Hypothalamus (tissue), 51 donors: ENCODE results near the gene APLP1.
"Not testable (repeated sequence)": the region's sequence is repeated elsewhere in the genome, so short reads cannot be mapped to it uniquely, and the experiment has no call there.

Source experiments
- DNase-seq, 51 donors: peaks; one replicate each; lab custom pipeline; 2025; lab: John Stamatoyannopoulos, UW

The APLP1 gene

DNA sequence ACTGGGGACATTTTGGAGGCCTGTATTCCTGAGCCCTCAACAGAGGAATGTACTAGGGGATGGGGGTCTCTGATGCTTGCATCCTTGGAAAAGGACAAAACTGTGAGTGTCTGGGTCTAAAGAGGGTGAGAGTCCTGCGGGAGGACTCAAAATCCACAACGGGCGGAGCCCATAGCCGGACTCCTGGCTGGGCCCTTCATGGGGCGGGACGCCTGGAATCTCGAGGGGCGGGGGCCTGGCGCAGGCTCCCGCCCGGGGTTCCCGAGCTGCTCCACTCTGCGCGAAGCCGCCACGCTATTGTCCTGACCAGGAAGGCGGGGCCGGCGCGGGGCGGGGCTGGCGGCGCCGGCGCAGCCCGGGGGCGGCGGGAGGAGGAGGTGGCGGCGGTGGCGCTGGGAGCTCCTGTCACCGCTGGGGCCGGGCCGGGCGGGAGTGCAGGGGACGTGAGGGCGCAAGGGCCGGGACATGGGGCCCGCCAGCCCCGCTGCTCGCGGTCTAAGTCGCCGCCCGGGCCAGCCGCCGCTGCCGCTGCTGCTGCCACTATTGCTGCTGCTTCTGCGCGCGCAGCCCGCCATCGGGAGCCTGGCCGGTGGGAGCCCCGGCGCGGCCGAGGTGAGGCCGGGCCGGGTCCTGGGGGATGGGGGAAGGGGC is at the start of gene APLP1:
Gene APLP1, plus strand, starts transcription at position 403 of the 651 bp plus-strand sequence. Its CDS starts 63 bp downstream, at position 466.
- DNase-seq: peak; percentile 11 to 95 (median 82)

DNA sequence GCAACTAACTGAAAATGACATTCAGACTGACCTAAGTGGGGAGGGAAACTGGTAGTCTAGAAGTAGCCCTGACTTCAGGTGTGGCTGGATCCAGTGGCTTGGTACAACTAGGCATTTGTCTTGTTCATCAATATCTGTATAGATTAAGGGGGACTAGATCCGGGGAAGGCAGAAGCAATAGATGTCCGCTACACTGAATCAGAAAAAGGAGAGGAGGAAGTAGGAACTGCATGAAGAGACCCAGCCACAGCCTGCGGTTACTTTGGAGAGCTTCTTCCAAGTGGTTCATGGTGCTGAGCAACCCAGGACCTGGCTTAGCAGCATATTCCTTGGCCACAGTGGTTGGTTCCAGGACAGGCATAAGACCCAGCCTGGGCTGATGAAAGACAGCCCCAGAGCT is 45.8 kb upstream of the APLP1 start:
- DNase-seq: no peak

DNA sequence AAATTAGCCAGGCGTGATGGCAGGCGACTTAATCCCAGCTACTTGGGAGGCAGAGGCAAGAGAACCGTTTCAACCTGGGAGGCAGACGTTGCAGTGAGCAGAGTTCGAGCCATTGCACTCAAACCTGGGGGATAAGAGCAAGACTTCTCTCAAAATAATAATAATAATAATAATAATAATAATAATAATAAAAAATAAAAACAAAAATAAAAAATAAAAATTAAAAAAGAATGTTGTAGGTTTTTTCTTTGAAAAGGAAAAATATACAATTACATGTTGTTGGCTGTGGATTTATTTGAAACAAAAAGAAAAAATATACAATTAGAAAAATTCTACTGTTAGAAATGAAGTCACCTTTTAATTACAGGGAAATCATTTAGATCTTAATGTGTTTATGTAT is 44.2 kb upstream of the APLP1 start:
- no peak for DNase-seq

DNA sequence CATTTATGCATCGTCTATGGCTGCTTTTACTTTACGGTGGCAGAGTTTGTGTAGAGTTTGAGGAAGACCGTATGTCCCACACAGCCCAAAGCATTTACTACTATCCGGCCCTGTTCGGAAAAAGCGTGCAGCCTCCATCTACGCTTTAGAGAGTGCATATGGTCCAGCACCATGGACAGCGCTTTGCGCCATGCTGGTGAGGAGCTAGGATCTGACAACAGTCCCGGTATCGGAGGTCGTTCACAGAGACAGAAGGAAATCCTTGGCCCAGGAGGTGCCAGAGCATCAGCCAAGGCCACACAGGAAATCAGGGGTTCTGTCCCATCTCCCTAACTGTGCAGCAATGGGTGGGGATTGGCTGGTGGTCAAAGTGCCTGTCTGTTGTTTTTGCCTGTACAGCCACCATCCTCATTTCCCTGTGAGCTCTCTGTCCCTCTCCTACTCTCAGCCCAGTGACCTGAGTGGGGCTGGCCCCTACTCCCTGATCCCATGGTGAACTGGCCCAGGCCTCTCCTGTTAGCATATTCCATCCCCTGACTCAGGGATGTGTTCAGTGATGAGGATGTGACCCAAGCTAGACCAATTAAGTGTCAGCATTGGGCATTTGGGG is 39.6 kb upstream of the APLP1 start:
- DNase-seq: peak in 21 of 51 donors; percentile 6 to 58 (median 23)

DNA sequence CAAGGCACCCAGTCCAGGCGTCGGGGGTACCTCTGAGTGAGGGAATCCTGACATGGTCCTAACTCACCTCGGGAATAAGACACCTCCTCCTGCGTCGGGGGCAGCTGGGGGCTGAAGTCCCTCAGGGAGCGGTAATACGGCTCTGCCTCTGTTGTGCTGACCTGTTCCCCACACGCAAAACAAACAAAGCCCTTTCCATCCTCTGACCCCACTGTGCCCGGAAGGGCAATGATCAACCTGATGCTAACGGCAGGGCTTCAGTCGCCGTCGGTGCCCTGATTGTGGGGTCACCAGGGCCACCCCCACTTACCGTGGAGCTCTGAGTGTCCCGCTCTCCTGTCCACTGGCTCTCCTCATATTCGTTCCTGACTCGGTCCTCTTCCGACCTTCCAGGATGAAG is 37.4 kb upstream of the APLP1 start:
- DNase-seq: no peak

DNA sequence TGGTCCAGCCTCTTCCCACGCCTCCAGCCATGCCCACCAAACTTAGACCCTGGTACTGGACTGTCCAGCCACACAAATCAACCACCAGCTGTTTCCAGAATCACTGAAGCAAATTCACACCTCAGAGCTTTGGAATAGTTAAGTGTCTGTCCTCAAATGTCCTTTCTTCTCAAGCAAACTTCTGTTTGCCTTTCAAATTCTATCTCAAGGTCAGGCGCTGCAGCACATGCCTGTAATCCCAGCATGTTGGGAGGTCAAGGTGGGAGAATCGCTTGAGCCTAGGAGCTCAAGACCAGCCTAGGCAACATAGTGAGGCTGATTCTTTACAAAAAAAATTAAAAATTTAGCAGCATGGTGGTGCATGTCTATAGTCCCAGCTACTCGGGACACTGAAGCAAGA is 36.3 kb upstream of the APLP1 start:
- DNase-seq: no peak

DNA sequence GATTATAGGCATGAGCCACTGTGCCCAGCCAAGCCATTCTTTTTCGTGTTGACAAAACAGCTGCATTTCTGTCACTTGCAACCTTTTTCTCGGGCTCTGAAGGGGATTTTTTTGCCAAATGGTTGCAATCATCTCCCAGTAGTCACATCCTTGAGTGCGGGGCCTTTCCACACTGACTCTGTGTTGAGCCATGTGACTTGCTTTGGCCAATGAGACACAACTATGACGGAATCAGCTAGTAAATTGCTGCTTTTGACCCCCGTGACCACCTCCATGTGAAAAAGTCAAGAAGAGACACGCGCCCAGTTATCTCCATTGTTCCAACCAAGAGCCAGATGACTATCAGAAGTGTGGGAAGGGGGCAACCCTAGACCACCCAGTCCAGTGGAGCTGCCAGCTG is 34.4 kb upstream of the APLP1 start:
- DNase-seq: no peak

DNA sequence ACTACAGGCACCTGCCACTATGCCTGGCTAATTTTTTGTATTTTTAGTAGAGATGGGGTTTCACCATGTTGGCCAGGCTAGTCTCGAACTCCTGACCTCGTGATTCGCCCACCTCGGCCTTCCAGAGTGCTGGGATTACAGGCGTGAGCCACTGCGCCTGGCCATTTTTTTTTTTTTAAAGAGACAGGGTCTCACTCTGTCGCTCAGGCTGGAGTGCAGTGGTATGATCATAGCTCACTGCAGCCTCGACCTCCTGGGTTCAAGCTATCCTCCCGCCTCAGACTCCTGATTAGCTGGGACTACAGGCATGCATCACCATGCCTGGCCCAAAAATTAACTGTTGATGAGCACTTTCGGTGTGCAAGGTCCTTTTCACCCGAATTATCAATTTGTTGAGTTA is 32.3 kb upstream of the APLP1 start:
- DNase-seq: not testable (repeated sequence)

DNA sequence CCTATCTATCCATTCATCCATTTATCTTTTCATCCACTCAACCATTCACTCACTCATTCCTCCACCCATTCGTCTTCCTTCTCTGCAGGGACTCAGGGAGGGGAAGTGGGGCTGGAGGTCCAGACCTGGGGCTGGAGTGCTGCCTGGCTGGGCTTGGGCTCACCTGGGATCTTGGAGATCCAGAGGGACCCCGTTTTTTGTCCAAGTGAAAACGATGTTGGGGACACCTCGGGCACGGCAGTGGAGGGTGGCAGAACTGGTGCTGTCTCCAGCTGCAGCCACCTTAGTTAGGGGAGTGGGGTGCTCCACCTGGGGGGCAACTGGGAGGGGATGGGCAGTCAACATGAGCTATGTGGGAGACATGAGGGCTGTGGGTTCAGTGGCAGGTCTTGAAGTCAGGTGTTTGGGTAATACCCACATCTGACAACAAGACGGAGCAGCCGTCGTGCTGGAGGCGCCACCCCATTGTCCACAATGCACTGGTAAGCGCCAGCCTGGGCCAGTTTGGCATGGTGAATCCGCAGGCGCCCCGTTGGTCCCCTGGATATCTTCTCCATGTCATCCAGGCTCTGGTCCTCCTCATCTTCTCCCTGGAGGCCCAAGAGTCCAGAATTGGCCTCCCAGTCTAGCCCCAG is 26.3 kb upstream of the APLP1 start:
- no peak for DNase-seq

DNA sequence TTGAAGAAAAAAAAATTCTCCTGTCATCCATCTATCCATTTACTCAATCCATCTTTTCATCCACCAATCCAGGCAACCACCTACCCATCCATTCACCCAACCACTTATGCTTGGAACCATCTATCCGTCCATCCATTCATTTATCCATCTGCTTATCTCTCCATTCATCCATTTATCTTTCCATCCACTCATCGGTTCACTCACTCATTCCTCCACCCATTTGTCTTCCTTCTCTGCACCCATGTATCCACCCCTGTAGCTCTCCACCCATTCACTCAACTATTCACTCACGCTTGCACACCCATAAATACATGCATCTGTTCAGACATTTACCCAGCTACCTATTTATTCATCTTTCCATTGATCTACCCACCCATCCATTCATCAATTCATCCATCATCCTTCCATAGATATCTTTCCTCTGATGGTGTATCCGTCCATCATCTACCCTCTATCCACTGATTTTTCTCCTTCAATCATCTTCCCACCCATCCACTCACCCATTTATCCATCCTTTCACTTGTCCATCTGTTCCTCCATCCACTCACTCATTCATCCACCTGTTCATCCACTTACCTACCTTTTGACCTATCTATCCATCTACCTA is 25.6 kb upstream of the APLP1 start:
- no peak for DNase-seq

DNA sequence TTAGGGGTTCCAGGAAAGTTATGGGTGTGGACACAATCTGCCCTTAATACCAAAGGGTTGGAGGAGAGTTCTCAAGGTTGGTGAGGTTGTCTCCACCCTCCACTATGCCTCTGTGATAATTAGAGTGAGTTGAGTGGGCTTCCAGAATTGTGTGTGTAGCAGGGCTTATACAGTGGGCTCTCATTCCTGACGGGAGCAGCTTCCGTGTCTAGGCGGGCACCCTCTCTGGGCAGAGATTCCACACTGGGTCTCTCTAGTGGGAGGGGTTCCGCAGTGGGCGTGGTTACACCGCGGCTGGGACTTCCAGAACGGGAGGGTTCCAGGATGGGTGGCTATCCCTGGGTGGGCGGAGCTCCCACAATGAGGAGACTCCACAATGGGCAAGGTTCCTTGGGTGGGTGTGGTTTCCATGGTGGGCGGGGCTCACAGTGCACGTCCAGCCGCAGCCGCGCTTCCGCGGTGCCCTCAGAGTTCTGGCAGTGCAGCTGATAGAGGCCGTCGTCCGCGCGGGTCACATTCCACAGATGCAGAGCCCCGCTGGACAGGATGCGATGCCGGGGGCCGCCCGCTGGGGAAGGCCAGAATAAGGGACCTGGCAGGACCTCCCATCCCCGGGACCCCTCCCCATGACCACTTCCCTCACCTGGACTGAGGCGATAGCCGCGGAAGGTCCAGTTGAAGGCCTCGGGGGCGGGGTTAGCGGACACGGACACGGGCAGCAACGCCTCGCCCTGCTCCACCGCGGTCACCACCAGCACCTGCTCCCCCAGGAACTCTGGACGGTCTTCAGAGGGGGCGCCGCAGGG is 24.5 kb upstream of the APLP1 start:
- no peak for DNase-seq

DNA sequence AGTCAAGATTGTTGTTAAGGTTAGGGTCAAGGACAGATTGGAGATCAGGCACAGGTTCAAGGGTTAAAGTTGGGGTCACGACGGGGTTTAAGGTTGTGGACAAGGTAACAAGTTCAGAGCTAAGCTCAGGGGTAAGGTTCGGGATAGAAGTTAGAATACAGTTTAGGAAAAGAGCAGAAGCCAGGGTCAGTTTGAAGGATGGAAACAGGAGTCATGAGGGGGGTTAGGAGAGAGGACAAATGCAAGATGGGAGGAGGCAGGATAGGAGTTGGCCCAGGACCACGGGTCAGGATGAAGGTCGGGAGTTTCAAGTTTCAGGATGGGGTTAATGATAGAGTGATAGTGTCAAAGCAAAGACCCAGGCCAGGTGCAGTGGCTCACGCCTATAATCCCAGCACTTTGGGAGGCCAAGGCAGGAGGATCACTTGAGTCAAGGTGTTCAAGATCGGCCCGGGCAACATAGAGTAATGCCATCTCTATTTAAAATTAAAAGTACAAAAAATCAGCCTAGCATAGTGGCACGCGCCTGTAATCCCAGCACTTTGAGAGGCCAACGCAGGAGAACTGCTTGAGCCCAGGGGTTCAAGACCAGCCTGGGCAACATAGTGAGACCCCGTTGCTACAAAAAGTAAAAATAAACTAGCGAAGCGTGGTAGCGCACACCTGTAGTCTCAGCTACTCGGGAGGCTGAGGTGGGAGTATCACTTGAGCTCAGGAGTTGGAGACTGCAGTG is 23.7 kb upstream of the APLP1 start:
- no peak for DNase-seq

DNA sequence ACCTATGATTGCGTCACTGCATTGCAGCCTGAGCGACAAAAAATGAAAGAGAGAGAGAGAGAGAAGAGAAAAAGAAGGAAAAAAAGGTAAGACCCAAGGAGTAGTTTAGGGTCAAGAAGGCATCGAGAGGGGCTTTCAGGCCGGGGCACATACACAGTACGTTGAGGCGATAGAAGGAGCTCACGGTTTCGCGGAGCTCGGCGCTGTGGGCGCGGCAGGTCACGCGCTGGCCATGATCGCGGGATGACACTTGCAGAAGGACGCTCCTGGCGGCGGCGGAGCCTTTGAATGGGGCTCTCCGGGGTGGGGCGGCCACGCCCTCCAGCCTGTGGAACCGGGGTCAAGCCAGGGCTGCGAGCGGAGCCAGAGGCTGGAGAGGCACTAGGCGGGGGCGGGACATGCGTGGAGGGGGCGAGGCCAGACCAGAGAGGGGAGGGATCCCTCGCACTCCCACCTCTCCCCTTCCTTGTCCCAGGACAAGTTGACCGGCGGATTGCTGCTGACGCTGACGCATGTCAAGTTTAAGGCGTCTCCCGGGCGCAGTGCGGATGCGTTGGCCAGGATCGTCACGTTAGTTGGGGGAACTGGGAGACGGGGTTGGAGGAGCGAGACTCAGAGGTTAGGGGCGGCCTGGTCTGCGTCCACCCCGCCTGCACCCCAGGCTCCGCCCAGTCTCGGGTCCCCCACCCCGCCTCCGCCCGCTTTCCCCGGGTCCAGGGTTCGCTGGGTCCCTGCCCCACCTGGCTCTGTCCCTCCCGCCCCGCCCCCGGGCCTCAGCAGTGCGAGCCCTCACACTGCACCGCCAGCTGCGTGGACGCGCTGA is 22.9 kb upstream of the APLP1 start:
- DNase-seq: peak in 2 of 51 donors; percentile 6 to 8

DNA sequence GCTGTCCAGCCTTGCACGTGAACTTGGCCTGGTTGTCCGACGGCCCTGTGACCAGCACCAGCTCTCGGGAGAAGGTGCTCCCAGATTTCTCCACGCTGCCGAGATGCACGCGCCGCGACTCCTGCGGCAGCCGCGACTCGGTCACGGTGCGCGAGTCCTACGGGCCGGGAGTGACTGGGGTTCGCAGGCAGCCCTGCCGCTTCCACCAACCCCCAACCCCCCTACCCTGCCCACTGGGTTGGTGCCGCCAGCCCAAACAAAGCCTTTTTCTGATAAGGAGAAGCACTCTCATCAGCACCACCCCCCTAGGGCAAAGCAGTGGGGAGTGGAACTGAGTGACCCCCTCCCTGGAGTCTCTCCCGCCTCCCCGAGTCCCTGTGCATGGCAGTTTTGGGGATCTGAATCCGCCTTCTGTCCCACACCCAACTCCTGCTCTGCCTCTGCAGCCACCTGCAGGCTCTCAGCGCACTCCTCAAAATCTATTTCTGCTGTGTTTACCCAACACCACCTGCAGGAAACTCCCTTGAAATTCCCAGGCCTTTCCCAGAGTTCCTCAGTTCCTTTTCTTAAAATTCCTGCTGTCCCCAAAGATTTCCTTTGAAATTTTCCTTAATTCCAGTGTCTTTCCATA is 22.2 kb upstream of the APLP1 start:
- DNase-seq: peak in 2 of 51 donors; percentile 3 to 21

DNA sequence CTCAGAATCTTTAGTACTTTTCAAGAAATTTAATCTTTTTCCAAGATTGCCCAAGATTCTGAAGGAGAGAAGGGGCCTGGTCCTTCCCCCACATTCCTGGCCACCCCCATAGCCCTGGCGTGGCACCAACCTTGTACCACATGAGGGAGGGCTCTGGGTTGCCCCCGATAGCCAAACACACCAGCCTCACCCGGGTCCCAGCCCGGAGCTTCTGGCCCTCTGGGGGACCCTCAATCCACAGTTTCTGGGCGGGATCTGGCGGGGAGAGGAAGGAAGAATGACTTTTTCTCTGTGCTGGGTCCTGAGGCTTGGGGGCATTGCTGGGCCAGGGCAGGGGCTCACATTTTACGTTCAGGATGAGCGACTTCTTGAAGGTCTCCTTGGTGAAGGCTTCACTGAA is 20.5 kb upstream of the APLP1 start:
- DNase-seq: no peak

DNA sequence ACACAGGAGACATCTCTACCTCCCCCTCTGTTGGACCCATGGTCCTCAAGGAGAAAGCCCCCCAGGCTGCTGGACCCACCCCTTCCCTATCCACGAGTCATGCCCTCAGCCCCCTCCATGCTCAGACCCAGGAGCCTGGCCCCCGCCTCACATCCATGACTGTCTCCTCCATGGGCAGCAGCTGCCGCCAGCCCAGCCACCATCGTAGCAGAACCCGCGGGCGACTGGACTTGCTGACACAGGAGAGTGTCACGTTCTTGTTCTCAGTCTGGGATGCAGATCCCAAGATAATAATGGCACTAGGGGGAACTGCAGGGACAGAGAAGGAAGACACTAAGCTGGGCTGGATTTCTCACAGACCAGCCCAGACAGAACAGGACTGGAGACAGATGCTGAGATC is 19.9 kb upstream of the APLP1 start:
- no peak for DNase-seq

DNA sequence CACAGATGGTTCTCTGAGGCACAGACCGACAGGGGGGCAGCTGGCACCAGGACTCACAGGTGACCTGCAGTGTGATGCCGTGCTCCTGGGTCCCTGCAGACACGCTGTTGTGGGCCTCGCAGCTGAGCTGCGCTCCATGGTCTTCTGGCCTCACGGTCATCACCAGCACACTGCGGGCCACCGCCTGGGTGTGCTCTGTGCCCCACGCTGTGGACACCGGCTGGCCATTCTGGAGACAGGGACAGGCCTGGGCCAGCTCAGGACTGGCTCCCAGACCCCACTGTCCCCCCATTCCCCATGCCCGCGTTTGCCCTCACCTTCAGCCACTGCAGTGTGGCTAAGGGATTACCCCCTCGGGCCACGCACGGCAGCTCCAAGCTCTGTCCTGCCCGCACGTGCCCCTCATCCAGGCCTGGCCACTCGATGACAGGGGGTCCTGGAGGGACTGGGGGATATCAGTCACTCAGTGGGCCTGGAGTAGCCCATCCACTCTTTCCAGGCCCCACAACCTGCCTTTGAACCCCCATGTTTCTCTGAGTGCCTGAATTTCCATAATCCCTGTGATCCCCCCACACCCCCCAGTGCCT is 19.4 kb upstream of the APLP1 start:
- no peak for DNase-seq

DNA sequence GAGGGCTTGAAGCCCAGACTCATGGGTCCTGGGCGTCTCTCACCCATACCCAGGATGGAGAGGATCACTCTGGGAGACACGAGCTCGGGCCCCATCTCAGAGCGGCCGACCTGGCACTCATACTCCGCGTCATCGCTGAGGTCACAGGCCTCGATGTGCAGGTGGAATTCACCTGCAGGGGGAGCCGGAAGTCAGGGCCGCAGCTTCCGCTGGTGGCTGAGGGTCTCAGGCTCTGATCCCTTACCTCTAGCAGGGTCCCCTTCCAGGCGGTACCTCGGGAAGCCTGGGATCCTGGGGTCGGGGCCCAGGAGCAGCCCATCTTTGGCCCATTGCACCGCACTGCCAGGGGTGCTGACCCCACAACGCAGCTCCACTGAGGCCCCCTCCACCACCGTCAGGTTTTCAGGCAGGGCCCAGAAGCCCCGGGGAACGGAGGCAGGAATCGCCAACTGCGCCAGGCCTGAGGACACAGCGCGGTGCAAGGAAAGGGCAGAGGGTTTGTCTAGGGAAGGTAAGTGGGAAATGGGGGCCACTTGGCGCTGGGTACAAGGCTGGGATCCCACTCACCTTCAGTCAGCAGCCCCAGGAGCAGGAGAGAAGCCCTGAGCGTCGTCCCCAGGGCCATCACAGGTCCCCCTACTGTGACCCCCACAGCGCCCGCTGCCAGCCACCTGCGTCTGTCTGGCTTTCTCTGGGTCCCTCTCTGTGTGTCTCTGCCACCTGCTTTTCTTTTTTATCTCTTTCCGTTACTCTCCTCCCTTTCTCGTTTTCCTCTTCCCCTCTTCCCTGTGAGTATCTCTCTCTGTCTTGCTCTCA is 17.0 kb upstream of the APLP1 start:
- no peak for DNase-seq
